Lung (tissue), 12 donors: ENCODE data around the gene TLE2. TPM values are rescaled to one million over a fixed set of nuclear protein-coding genes. Genes with fewer than 3 reads are reported as not detected.

Source experiments
- ATAC-seq: fragments of 200-7000 bp; cut with Tn5 transposase; one replicate; pipeline ENCODE4 v1.9.1; 2020; ENCODE audit warnings: moderate number of reproducible peaks; ENCODE audit not compliant: insufficient read depth, low FRiP score
- DNase-seq, 3 donors: peaks; one replicate each; pipeline ENCODE4 v3.0.0-alpha.2; 2013 to 2017
- H3K27ac ChIP-seq, 2 donors: one replicate each; pipeline ENCODE4 v1.5.1; 2013; ENCODE audit warnings: mild to moderate bottlenecking in 2 of 2, moderate library complexity in 2 of 2, control low read depth in 1 of 2, inconsistent platforms in 1 of 2, low read depth in 1 of 2, low read length in 1 of 2
- H3K27me3 ChIP-seq, 3 donors: one replicate each; pipeline ENCODE4 v1.5.1; 2013; ENCODE audit warnings: low read length in 2 of 3; ENCODE audit not compliant: control insufficient read depth in 3 of 3, insufficient read depth in 3 of 3
- H3K36me3 ChIP-seq, 4 donors: one replicate each; pipeline ENCODE4 v1.5.1; 2013; ENCODE audit warnings: low read length in 4 of 4, mild to moderate bottlenecking in 1 of 4, moderate library complexity in 1 of 4; ENCODE audit not compliant: control insufficient read depth in 4 of 4, insufficient read depth in 4 of 4
- H3K4me1 ChIP-seq, 5 donors: one replicate each; pipeline ENCODE4 v1.5.1; 2013; ENCODE audit warnings: low read length in 5 of 5, mild to moderate bottlenecking in 2 of 5, moderate library complexity in 1 of 5; ENCODE audit not compliant: control insufficient read depth in 5 of 5, insufficient read depth in 5 of 5
- H3K4me3 ChIP-seq: one replicate; pipeline ENCODE4 v1.5.1; 2013; ENCODE audit warnings: mild to moderate bottlenecking, control low read depth, moderate library complexity
- H3K9ac ChIP-seq, 2 donors: one replicate each; pipeline ENCODE4 v1.5.1; 2013; ENCODE audit warnings: low read length in 2 of 2, control low read depth in 1 of 2; ENCODE audit not compliant: insufficient read depth in 1 of 2
- H3K9me3 ChIP-seq, 4 donors: one replicate each; pipeline ENCODE4 v1.5.1; 2013; ENCODE audit warnings: low read length in 3 of 4, mild to moderate bottlenecking in 1 of 4, moderate library complexity in 1 of 4; ENCODE audit not compliant: control insufficient read depth in 4 of 4, insufficient read depth in 3 of 4
- WGBS, 2 donors: extraction: QIAGEN DNeasy Blood & Tissue Kit; methylation state at CpG; one replicate each; pipeline ENCODE4 v1.1.7; 2013; 5-methylcytosine and 5-hydroxymethylcytosine counted together
- polyA plus RNA-seq, 2 donors: library from polyadenylated mRNA; stranded (reverse); fragments of 200-250 nt; gene quantifications; one replicate each; pipeline ENCODE4 v1.2.1, GENCODE V29; 2013
- total RNA-seq, 2 donors: library from RNA; depleted of rRNA in 1 of 2; stranded (reverse); fragments of >200 nt in 1 of 2; gene quantifications; one replicate each; pipeline ENCODE4 v1.2.1, GENCODE V29; 2014 to 2021
- TF ChIP-seq, protein P1 (sequence below): IDR thresholded peaks from 2 replicates; pipeline ENCODE4 v1.5.1; 2012; ENCODE audit warnings: mild to moderate bottlenecking; ENCODE audit errors: control extremely low read depth, extremely low read depth
- donor health status: control.
- donor health status: control.
- donor health status: Bipolar disorder and iron deficiency.
- donor health status: healthy.
- donor health status: DM: yes; HTN: yes; CAD: no.

TLE2 gene
- total and polyA plus RNA-seq, 4 donors: 30.8 to 47.1 (median 39.2) TPM

- TF ChIP-seq, protein P1, sequence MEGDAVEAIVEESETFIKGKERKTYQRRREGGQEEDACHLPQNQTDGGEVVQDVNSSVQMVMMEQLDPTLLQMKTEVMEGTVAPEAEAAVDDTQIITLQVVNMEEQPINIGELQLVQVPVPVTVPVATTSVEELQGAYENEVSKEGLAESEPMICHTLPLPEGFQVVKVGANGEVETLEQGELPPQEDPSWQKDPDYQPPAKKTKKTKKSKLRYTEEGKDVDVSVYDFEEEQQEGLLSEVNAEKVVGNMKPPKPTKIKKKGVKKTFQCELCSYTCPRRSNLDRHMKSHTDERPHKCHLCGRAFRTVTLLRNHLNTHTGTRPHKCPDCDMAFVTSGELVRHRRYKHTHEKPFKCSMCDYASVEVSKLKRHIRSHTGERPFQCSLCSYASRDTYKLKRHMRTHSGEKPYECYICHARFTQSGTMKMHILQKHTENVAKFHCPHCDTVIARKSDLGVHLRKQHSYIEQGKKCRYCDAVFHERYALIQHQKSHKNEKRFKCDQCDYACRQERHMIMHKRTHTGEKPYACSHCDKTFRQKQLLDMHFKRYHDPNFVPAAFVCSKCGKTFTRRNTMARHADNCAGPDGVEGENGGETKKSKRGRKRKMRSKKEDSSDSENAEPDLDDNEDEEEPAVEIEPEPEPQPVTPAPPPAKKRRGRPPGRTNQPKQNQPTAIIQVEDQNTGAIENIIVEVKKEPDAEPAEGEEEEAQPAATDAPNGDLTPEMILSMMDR: no peak
- Histone ChIP-seq H3K9me3 (peaks cover 0 to 1% (median 0%) of the 10 kb centered on the region in 4 donors), H3K36me3 (no peaks in the 10 kb centered on the region), H3K4me1 (peaks cover 0 to 30% (median 11%) of the 10 kb centered on the region in 5 donors), H3K9ac (peak overlapping the region in 1 of 2 donors; percentile 64), H3K27ac (peak overlapping the region in 1 of 2 donors; percentile 65), H3K27me3 (no peaks in the 10 kb centered on the region), H3K4me3 (no peak overlapping the region)
- DNase-seq (no peak), ATAC-seq (no peak)
These were observed 5.3 kb upstream of the TLE2 start for GRCh38 chr19:3034406-3034655.

- no peaks in the 10 kb centered on the region for H3K36me3 ChIP-seq
- 83 to 86% methylated on average over 11 of the region's 11 CpGs for WGBS, 2 donors
These were observed 4.7 kb upstream of the TLE2 start for GRCh38 chr19:3033595-3034405.

DNA sequence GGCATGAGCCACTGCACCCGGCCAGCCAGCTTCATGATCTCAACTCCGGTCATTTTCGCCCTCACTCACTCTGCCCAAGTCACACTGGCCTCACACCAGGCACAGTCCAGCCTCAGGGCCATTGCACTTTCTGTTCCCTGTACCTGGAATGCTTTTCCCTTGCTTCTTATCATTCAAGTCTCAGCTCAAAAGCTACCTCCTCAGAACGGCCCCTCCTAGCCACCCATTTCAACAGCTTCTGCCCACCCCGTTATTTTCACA, 2.5 kb upstream of the TLE2 start:
- ATAC-seq (no peak), DNase-seq (no peak)
- peaks cover 0 to 38% (median 11%) of the 10 kb centered on the region in 5 donors for H3K4me1 ChIP-seq
- H3K4me3 ChIP-seq: no peak overlapping the region
- no peak overlapping the region for H3K9ac ChIP-seq
- TF ChIP-seq, protein P1: no peak
- peaks cover 0 to 1% (median 0%) of the 10 kb centered on the region in 4 donors for H3K9me3 ChIP-seq
- H3K27ac ChIP-seq: no peak overlapping the region
- WGBS, 2 donors: 84 to 88% methylated on average over 5 of the region's 5 CpGs
- H3K36me3 ChIP-seq: peaks cover 0 to 9% (median 2%) of the 10 kb centered on the region in 4 donors
- no peaks in the 10 kb centered on the region for H3K27me3 ChIP-seq

More at GRCh38 chr19:3033595-3034405, 4.7 kb upstream of the TLE2 start:
- Histone ChIP-seq H3K4me1 (peaks cover 0 to 30% (median 11%) of the 10 kb centered on the region in 5 donors), H3K9ac (no peak overlapping the region), H3K4me3 (no peak overlapping the region), H3K27ac (no peak overlapping the region), H3K9me3 (peaks cover 0 to 1% (median 0%) of the 10 kb centered on the region in 4 donors), H3K27me3 (no peaks in the 10 kb centered on the region)
- ATAC-seq (no peak), DNase-seq (no peak)
- TF ChIP-seq, protein P1: no peak
